Endothelial cell of umbilical vein (primary cell): ENCODE results near the gene RRP8. TPM values are rescaled to one million over a fixed set of nuclear protein-coding genes. Genes with fewer than 3 reads are reported as not detected.

Experiments
- BruUV-seq: library from RNA; stranded (reverse); fragments of 400-500 nt; replicated peaks from 2 replicates; lab custom pipeline; 2021; lab: Mats Ljungman, UMichigan
- CTCF ChIA-PET: fragments of 300-600, 350-600 bp; sonication (Branson Sonifier 250); formaldehyde crosslinking; loops from one replicate; lab custom pipeline; 2021; ENCODE audit warnings: antibody characterized with exemption, inconsistent platforms; lab: Charles Lee
- POLR2A ChIA-PET: fragments of 300-600, 350-600 bp; sonication (Branson Sonifier 250); formaldehyde crosslinking; loops from one replicate; lab custom pipeline; 2021; ENCODE audit warnings: antibody characterized with exemption, inconsistent platforms; lab: Charles Lee
- DNase-seq: peaks from one replicate; pipeline ENCODE4 v3.0.0-alpha.2; 2011; ENCODE audit warnings: low read depth, low spot score
- FAIRE-seq: peaks from 2 replicates; lab custom pipeline; 2011; peaks lifted over from hg19 to GRCh38; lab: Jason Lieb, UNC
- H2AFZ ChIP-seq: 2 replicates; pipeline ENCODE4 v1.6.0; 2012; ENCODE audit warnings: low read depth, low read length, control low read depth, inconsistent platforms
- H3K27ac ChIP-seq: 2 replicates; pipeline ENCODE4 v1.5.1; 2011; ENCODE audit warnings: low read depth, mild to moderate bottlenecking, control low read depth, low read length, moderate library complexity; ENCODE audit not compliant: insufficient read depth
- H3K27me3 ChIP-seq, 2 experiments: 2 replicates each; pipeline versions ENCODE4 v1.6.0 to v1.6.1; 2011; ENCODE audit warnings: low read length in 2 of 2, mixed read lengths in 1 of 2; ENCODE audit not compliant: control insufficient read depth in 2 of 2, insufficient read depth in 2 of 2
- H3K36me3 ChIP-seq, 2 experiments: 2 replicates in 1 of 2; 3 replicates in 1 of 2; pipeline ENCODE4 v1.5.1; 2011; ENCODE audit warnings: low read length in 2 of 2, mild to moderate bottlenecking in 1 of 2, moderate library complexity in 1 of 2; ENCODE audit not compliant: control insufficient read depth in 2 of 2, insufficient read depth in 2 of 2; ENCODE audit errors: extremely low read depth in 1 of 2
- H3K4me1 ChIP-seq: 3 replicates; pipeline ENCODE4 v1.5.1; 2011; ENCODE audit warnings: mild to moderate bottlenecking, low read length; ENCODE audit not compliant: control insufficient read depth, insufficient read depth; ENCODE audit errors: extremely low read depth
- H3K4me2 ChIP-seq: 2 replicates; pipeline ENCODE4 v1.6.1; 2011; ENCODE audit warnings: low read length, control low read depth, mixed read lengths; ENCODE audit not compliant: insufficient read depth
- H3K4me3 ChIP-seq, 3 experiments: fragments of 200-600 bp in 1 of 3; sonication (generic), shearing (Covaris generic) in 1 of 3; replicated peaks in 1 of 3; 2 replicates each; pipeline ENCODE4 v1.5.1; 2011 to 2016; ENCODE audit warnings: control low read depth in 3 of 3, low read length in 3 of 3, mild to moderate bottlenecking in 2 of 3, inconsistent platforms in 1 of 3, low read depth in 1 of 3, moderate library complexity in 1 of 3; ENCODE audit not compliant: insufficient read depth in 1 of 3
- H3K79me2 ChIP-seq: 2 replicates; pipeline ENCODE4 v1.6.0; 2012; ENCODE audit warnings: low read length, inconsistent platforms; ENCODE audit not compliant: control insufficient read depth, insufficient read depth
- H3K9ac ChIP-seq: replicated peaks from 2 replicates; pipeline ENCODE3; 2011; ENCODE audit warnings: low read length, control low read depth; ENCODE audit not compliant: insufficient read depth; ENCODE audit errors: extremely low read depth
- H3K9me1 ChIP-seq: replicated peaks from 3 replicates; pipeline ENCODE4 v1.6.0; 2011; ENCODE audit warnings: mild to moderate bottlenecking, low read length; ENCODE audit not compliant: control insufficient read depth, insufficient read depth; ENCODE audit errors: extremely low read depth
- H3K9me3 ChIP-seq: replicated peaks from 2 replicates; pipeline ENCODE4 v1.5.1; 2012; ENCODE audit warnings: low read length, inconsistent platforms; ENCODE audit not compliant: control insufficient read depth, insufficient read depth
- H4K20me1 ChIP-seq: replicated peaks from 2 replicates; pipeline ENCODE3; 2011; ENCODE audit warnings: mild to moderate bottlenecking, low read length; ENCODE audit not compliant: control insufficient read depth, insufficient read depth; ENCODE audit errors: extremely low read depth
- CTCF ChIP-seq, 2 donors: IDR thresholded peaks; 1 replicate in 1 of 2; 2 replicates in 1 of 2; pipeline ENCODE4 v1.5.1; 2011; ENCODE audit warnings: low read length in 2 of 2, mild to moderate bottlenecking in 2 of 2, moderate library complexity in 2 of 2, control low read depth in 1 of 2, inconsistent platforms in 1 of 2, low read depth in 1 of 2; ENCODE audit not compliant: insufficient read depth in 1 of 2; ENCODE audit errors: extremely low read depth in 1 of 2
- EZH2 ChIP-seq: IDR thresholded peaks from 2 replicates; pipeline ENCODE4 v1.6.1; 2012; ENCODE audit warnings: borderline replicate concordance, low read depth, mild to moderate bottlenecking, moderate library complexity, low read length, inconsistent platforms; ENCODE audit not compliant: severe bottlenecking
- FOS ChIP-seq: IDR thresholded peaks from 2 replicates; pipeline ENCODE4 v1.6.1; 2011; ENCODE audit warnings: mild to moderate bottlenecking, low read length, moderate library complexity, borderline replicate concordance; ENCODE audit not compliant: insufficient read depth
- GATA2 ChIP-seq: IDR thresholded peaks from 2 replicates; pipeline ENCODE4 v1.7.0; 2011; ENCODE audit warnings: low read depth, mild to moderate bottlenecking, moderate library complexity, mixed read lengths, low read length; ENCODE audit not compliant: insufficient read length, insufficient read depth
- JUN ChIP-seq: IDR thresholded peaks from 2 replicates; pipeline ENCODE4 v1.6.1; 2011; ENCODE audit warnings: borderline replicate concordance, low read depth; ENCODE audit not compliant: insufficient read length, insufficient read depth
- MAX ChIP-seq: IDR thresholded peaks from 2 replicates; pipeline ENCODE4 v1.6.1; 2011; ENCODE audit not compliant: insufficient read depth, insufficient read length
- MYC ChIP-seq: IDR thresholded peaks from one replicate; pipeline ENCODE4 v1.6.1; 2011; ENCODE audit warnings: mild to moderate bottlenecking, low read depth, low read length
- POLR2A ChIP-seq: IDR thresholded peaks from 2 replicates; pipeline ENCODE4 v1.6.1; 2012; ENCODE audit warnings: low read depth, mild to moderate bottlenecking, control low read depth, low read length
- POLR2AphosphoS5 ChIP-seq: IDR thresholded peaks from 2 replicates; pipeline ENCODE4 v1.6.1; 2012; ENCODE audit warnings: low read depth, mild to moderate bottlenecking, control low read depth, low read length, moderate library complexity; ENCODE audit not compliant: insufficient read depth
- dilution Hi-C: fragments of 300-500 bp; cut with MboI; formaldehyde crosslinking; loops from one replicate; pipeline ENCODE4 v1.15.0; 2019; ENCODE audit warnings: low sequenced_read_pairs; ENCODE audit not compliant: extremely low pct_ligation_motif_present
- intact Hi-C: fragments of 100-400 bp; cut with micrococcal nuclease; formaldehyde crosslinking; loops from one replicate; pipeline ENCODE4 v1.10.0; 2022
- polyA plus RNA-seq, 4 experiments: library from polyadenylated mRNA; depleted of rRNA in 3 of 4; stranded (reverse) in 3 of 4; unstranded in 1 of 4; fragments of >200 nt; gene quantifications; 2 replicates each; pipeline versions ENCODE4 v1.2.1 to v1.2.3, GENCODE V29; 2011 to 2012; ENCODE audit warnings: missing spikeins in 1 of 4
- total RNA-seq: library from RNA; stranded (reverse); gene quantifications from 2 replicates; pipeline ENCODE4 v1.2.3, GENCODE V29; 2021

RRP8 gene
- total and polyA plus RNA-seq, 2 donors (not counting 3 experiments of a cell fraction or from before 2014, with no cell fraction given) = 6.4 to 19.4 TPM

- no peak overlapping the region for H3K9ac ChIP-seq
- FAIRE-seq (no peak), DNase-seq (no peak)
- H3K4me2 ChIP-seq = no peak overlapping the region
- BruUV-seq = no TSS peak
- H3K27me3 ChIP-seq = no peaks in the 10 kb centered on the region
- H3K79me2 ChIP-seq = peaks cover 2% of the 10 kb centered on the region
- H3K27ac ChIP-seq = no peak overlapping the region
- ChIA-PET POLR2A (no interaction called here), CTCF (interaction anchor here (0.8 to 1.5 kb wide), 3 partner anchors 16 to 273 kb away, joined by 3 to 5 read pairs (median 3); partner anchors contain the start of gene MRPL17)
- dilution Hi-C loops (no loop called here), intact Hi-C loops (no loop called here)
- no peak overlapping the region for H3K4me3 ChIP-seq
- TF ChIP-seq MAX (no peak), GATA2 (no peak), JUN (no peak), POLR2AphosphoS5 (no peak), EZH2 (no peak)
- H4K20me1 ChIP-seq = no peaks in the 10 kb centered on the region
- no peaks in the 10 kb centered on the region for H3K9me3 ChIP-seq
- H3K9me1 ChIP-seq = no peaks in the 10 kb centered on the region
- peaks cover 28% of the 10 kb centered on the region for H3K4me1 ChIP-seq
- no peak overlapping the region for H2AFZ ChIP-seq
- H3K36me3 ChIP-seq = no peaks in the 10 kb centered on the region
Observed at GRCh38 chr11:6652182-6652581, 48.8 kb upstream of the RRP8 start.

GRCh38 chr11:6650980-6651379 is 47.6 kb upstream of the RRP8 start:
- Histone ChIP-seq H3K9me1 (no peaks in the 10 kb centered on the region), H3K36me3 (no peaks in the 10 kb centered on the region), H2AFZ (no peak overlapping the region), H3K4me1 (peaks cover 33% of the 10 kb centered on the region), H3K4me3 (no peak overlapping the region), H3K27me3 (no peaks in the 10 kb centered on the region), H3K79me2 (peaks cover 2% of the 10 kb centered on the region), H3K27ac (no peak overlapping the region), H3K9ac (no peak overlapping the region), H3K9me3 (no peaks in the 10 kb centered on the region), H3K4me2 (no peak overlapping the region), H4K20me1 (no peaks in the 10 kb centered on the region)
- ChIA-PET CTCF (no interaction called here), POLR2A (no interaction called here)
- FAIRE-seq (peak; percentile 35), DNase-seq (no peak)
- dilution Hi-C loops (no loop called here), intact Hi-C loops (loop anchor here (2.0 kb wide), 1 partner anchor 16 kb away; no protein-coding TSS in a partner anchor)
- BruUV-seq = no TSS peak
- TF ChIP-seq EZH2 (no peak), JUN (no peak), MAX (no peak), CTCF (IDR thresholded peaks at IDR 0.05; ENCODE audit: extremely low read depth in 1 of 2, insufficient read depth in 1 of 2, low read depth in 1 of 2, low read length in 2 of 2) (no peak), FOS (no peak), POLR2A (no peak), POLR2AphosphoS5 (no peak), GATA2 (no peak), MYC (no peak)
